Stimulated activated CD4-positive, alpha-beta T cell treated with anti-CD3 and anti-CD28 coated beads, Interleukin-4, amount 100 ng/mL, for 1 hour (primary cell): ENCODE results near the gene FAM193A.
"Not testable (repeated sequence)": the region's sequence is repeated elsewhere in the genome, so short reads cannot be mapped to it uniquely, and the experiment has no call there.

Experiments used
- DNase-seq: peaks from one replicate; pipeline ENCODE4 v3.0.0-alpha.2; 2020

The FAM193A gene

DNA sequence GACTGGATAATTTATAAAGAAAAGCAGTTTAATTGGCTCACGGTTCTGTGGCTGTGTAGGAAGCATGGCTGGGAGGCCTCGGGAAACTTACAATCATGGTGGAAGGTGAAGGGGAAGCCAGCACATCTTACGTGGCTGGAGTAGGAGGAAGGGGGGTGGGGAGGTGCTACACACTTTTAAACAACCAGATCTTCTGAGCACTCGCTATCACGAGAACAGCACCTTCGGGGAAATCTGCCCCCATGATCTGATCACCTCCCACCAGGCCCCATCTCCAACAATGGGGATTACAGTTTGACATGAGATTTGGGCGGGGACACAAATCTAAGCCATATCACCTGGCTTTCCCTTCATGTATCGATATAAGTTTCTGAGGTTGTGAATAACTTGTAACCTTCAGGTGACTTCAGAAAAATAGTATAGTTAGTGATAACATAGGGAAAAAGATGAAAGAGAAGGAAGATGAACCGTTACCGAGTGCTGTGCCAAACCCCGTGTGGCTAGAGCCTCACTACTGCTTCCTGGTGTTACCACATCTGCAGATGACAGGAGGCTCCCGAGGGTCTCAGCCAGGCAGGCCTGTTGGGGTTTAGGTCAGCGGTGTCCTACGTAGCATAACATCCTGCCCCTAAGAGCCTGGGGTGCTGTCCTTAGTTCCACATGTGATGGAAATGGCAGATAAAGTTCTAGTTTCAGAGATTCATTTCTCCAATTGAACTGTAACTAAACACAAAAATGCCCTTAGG, 116.1 kb downstream of the FAM193A start:
- DNase-seq: no peak

GRCh38 chr4:2660596-2661211, 124.3 kb downstream of the FAM193A start:
- DNase-seq: no peak

DNA sequence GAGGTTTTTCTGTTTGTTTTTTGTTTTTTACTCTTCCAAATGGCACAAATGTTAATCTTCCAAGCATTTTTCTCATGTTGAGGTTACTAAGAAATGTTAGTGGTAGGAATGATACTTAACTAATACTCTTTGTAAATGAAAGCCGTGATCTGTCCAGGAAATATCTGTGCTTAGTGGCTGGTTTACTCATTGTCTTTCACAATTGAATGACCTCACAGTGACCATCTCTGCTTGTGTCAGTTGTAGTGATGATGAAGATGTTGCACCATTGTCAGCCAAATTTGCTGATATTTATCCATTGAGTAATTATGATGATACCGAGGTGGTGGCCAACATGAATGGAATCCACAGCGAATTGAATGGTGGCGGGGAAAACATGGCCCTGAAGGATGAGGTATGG, 126.2 kb downstream of the FAM193A start:
- DNase-seq: no peak

DNA sequence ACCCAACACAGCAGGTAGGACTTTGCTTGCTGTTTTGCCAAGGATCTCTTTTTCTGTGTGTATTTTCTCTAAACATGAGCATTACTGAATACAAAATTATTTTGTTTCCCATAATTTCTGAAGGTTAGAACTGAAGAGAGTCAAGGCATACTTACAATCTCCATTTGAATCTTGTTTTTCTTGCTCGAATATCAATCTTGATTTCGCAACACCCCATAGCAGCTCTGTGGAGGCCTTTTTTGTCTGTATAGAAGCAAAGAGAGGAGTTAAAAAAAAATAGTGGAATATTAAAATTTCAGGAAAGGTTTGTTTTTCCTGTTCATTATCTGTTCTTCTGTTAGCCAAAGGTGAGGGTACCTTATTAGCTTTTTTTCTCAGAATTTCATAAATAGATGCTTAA, 126.8 kb downstream of the FAM193A start:
- no peak for DNase-seq

DNA sequence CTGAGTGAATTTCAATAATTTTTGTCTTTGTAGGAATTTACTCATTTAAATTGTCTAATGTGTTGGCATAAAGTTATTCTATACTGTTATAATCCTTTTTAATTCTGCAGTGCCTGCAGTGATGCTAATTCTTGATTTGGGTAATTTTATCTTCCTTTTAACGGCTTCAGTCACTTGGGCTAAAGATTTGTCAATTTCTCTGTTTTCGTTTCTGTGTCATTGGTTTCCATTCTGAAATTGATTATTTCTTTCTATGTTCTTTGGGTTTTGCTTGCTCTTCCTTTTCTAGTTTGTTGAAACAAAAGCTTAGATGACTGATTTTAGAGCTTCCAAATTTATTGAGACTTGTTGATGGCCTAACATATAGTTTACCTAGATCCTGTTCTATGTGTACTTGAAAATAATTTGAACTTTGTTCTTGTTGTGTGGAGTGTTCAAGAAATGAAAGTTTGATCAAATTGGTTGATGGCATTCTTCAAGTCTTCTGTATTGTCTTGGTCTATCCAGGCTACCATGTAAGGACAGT, 130.3 kb downstream of the FAM193A start:
- no peak for DNase-seq

DNA sequence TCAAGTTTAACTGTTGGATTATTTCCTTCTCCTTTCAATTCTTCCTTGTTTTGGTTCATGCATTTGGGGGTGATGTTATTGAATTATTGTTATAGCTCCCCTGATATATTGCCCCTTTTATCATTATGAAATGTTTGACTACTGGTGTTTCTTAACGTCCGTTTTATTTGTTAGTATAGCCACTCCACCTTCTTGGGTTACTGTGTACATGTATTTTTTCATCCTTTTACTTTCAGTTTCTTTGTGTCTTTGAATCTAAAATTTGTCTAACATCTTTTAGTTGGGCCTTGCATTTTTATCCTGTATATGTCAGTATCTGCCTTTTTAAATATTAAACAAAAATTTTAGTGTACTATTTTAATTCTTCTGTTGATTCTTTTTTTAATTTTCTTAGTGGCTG, 131.0 kb downstream of the FAM193A start:
- DNase-seq: no peak

DNA sequence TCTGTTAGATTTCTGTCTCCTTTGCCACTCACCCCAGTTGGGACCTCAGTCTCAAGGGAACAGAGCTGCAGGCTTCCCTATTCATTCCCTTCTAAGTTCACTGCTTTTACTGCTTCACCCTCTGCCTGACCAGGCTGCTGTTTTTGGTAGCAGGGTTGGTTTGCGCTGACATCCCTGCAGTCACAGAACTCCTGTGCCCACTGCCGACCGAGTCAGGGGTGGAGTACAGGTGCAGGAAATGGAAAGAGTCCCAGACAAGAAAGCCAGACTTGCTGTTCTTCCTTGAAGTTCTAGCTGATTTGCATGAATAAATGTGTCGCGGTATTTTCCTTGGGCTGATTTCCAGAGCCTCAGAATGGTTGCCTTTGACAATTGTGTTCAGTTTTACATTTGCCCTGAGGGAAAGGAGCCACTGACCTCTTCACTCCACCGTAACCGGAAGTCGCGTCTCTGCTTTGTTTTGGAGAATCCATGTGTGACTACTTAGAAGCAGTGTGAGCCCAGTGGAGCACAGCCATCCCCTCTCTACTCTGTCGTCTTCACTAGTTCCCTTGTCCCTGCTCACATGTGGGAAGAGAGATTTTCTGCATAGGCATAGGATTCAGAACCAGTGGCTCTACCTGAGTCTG, 134.9 kb downstream of the FAM193A start:
- DNase-seq: no peak

DNA sequence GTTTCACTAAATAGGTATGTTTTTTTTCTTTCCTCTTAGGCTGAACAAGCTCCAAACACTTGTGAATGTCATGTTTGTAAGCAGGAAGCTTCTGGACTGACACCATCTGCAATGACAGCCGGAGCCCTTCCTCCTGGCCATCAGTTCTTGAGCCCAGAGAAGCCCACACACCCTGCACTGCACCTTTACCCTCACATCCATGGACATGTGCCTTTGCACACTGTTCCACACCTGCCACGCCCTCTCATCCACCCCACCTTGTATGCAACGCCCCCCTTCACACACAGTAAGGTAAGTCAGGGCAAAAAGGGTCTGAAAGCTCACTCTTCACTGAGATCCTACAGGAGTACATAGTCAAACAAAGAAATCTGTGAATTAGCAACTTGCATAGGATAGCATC, 135.6 kb downstream of the FAM193A start:
- no peak for DNase-seq

GRCh38 chr4:2672700-2673099, 136.3 kb downstream of the FAM193A start:
- DNase-seq: no peak

DNA sequence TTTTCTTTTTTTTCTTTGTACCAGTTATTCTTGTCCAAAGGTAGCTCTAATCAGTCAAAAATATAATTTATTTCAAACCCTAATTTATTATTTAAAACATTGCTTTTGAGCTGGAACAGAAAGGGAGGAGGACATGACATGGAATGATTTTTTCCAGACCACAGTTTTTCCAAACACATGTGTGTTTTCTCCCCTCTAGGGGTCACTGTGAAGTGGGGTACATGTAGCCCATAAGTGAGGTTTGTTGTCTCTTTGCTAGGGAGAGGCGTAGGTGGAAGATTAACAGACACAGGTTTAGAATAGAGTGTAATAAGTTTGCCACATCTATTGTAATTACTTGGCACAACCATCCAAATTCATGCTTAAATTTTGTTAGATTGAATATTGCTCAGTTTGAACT, 136.7 kb downstream of the FAM193A start:
- DNase-seq: no peak

DNA sequence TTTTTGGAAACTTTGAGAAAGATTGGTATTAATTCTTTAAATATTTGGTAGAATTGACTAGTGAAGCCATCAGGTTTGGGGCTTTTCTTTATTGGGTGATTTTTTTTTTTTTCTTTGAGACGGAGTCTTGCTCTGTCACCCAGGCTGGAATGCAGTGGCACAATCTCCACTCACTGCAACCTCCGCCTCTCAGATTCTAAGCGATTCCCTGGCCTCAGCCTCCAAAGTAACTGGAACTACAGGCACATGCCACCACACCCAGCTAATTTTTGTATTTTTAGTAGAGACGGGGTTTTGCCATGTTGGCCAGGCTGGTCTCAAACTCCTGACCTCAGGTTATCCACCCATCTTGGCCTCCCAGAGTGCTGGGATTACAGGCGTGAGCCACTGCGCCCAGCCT, 143.3 kb downstream of the FAM193A start:
- not testable (repeated sequence) for DNase-seq

DNA sequence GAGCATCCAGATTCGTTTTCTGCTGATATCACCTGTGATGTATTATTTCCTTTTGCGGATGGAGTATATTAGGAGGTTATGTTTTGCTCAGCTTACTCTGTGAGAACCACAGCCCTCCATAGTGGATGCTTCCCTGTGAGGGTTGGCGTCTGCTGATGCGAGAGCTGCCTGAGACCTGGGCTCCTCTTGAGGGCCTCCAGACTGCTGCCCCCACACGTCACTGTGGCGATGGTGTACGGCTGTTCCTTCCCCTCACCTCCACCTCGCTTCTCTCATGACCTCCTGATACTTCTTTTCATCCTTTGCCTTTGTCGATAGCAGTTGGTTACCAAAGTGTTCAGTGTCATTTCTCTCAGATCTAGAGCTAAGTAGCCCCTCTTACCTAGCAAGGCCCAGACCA, 148.0 kb downstream of the FAM193A start:
- DNase-seq: no peak

- DNase-seq: no peak
Measured at GRCh38 chr4:2685541-2685940, 149.1 kb downstream of the FAM193A start.

GRCh38 chr4:2686379-2687265, 150.2 kb downstream of the FAM193A start:
- DNase-seq: no peak

DNA sequence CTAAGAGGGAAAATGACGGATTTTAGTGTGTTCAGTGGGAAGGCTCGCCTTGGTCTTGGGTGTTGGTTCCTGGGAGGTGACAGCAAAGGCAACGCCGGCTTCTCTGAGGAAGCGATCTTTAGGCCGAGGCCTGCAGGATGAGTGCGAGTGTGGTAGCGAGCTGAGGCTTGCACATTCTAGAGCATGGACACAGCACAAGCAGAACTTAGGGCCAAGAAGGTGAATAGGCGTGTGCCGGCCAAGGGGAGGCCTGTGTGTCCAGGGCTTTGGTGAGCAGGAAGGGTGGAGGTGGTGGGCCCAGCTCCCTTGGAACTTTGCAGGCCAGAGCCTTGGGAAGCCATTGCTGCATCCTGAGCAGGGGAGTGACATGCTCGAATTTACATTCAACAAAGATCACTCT, 151.8 kb downstream of the FAM193A start:
- no peak for DNase-seq

GRCh38 chr4:2688697-2689096, 152.2 kb downstream of the FAM193A start:
- no peak for DNase-seq

DNA sequence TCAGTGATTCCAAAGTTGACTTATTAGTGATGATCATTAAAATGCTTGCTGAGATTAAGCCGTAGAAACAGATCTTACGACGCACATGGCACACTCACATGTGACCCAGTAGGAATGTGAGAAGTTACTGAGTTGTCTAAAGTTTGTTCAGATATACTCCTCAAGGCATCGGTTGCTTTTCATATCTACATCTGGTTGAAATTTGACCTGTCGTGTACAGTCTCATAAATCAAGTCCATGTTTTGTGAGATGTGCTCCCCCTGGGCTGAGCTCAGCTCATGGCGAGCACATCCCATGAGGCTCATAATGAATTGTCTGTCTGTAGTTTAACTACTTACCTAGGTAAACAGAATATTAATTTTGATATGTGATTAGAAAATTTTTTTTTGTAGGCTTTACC, 152.7 kb downstream of the FAM193A start:
- DNase-seq: no peak

DNA sequence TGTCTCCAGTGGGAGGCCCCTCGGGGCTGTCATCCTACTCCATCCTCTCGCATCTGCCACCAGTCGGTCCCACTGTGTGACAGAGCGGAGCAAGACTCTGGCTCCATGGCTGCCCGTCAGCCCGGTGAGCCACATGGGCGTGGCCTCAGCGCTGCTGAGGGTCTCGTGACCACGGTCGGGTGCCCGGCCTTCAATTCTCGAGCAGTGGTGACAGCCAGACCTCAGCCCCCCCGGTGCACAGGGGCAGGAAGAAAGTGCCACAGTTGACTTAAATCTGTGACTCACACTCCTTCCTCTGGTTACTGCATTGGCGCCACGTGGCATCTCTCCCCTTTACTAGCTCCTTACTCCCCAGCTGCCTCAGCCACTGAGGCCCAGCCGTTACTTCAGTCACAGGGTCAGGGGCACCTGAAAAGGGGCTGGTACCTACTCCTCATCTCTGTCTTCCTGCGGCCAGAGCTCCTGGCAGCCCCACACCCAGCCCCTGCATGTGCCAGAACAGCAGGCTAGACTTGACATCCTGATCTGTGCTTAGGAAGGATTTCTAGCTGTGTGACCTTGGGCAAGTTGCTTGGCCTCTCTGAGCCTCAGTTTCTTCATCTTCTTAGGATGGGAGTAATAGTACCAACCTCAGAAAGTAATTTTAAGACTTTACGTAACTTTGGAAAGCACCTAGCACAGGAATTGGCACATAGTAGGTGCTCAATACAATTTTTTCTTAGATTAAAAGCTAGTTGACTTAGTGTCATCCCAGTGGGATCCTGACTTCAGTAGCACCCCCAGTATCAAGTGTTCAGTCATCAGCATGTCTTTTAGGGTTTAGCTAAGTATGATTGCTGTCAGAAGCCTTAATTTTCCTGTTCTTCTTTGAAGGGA, 153.6 kb downstream of the FAM193A start:
- DNase-seq: peak; percentile 9

GRCh38 chr4:2691313-2691712, 154.9 kb downstream of the FAM193A start:
- DNase-seq: no peak

DNA sequence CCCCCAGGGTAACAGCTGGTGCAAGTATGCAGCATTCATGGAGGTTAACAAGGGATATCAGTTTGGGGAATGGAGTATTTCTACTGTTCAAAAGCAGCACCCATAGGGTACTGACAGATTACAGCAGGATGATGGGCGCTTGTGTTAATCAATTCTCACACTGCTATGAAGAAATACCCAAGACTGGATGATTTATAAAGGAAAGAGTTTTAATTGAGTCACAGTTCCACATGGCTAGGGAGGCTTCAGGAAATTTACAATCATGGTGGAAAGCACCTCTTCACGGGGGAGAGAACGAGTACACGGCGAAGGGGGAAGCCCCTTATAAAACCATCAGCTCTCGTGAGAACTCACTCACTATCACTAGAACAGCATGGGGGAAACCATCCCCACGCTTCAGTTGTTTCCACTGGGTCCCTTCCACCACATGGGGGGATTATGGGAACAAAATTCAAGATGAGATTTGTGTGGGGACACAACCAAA, 155.5 kb downstream of the FAM193A start:
- DNase-seq: peak; percentile 23

GRCh38 chr4:2694691-2695090, 158.2 kb downstream of the FAM193A start:
- DNase-seq: no peak
